ENCODE measurements around the gene DOCK3.

DNA sequence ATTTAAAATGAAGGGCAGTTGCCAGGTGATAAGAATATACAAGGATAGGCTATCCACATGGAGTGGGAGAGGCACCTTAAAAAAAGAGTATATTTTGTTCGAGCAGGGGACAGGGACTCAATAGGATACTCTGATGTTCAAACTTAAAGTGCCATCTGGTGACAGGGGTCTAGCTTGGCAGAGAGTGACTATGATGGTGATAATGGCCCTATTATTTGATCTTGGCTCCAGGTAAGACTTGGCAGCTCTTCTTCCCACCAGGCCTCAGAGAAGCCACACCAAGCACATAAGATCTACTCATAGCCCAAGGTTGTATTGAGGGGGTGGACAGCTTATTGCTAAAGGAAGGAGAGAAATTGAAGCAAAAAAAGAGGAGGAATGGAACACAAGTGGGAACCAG lies 601.3 kb downstream of the DOCK3 start:
- TF ChIP-seq, protein P1, sequence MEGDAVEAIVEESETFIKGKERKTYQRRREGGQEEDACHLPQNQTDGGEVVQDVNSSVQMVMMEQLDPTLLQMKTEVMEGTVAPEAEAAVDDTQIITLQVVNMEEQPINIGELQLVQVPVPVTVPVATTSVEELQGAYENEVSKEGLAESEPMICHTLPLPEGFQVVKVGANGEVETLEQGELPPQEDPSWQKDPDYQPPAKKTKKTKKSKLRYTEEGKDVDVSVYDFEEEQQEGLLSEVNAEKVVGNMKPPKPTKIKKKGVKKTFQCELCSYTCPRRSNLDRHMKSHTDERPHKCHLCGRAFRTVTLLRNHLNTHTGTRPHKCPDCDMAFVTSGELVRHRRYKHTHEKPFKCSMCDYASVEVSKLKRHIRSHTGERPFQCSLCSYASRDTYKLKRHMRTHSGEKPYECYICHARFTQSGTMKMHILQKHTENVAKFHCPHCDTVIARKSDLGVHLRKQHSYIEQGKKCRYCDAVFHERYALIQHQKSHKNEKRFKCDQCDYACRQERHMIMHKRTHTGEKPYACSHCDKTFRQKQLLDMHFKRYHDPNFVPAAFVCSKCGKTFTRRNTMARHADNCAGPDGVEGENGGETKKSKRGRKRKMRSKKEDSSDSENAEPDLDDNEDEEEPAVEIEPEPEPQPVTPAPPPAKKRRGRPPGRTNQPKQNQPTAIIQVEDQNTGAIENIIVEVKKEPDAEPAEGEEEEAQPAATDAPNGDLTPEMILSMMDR (IDR thresholded peaks at IDR 0.05; ENCODE audit: insufficient read depth, low read length): no peak
- no peak for TF ChIP-seq POLR2AphosphoS5 (IDR thresholded peaks at IDR 0.05; ENCODE audit: low read depth)
- TF ChIP-seq, protein P2, sequence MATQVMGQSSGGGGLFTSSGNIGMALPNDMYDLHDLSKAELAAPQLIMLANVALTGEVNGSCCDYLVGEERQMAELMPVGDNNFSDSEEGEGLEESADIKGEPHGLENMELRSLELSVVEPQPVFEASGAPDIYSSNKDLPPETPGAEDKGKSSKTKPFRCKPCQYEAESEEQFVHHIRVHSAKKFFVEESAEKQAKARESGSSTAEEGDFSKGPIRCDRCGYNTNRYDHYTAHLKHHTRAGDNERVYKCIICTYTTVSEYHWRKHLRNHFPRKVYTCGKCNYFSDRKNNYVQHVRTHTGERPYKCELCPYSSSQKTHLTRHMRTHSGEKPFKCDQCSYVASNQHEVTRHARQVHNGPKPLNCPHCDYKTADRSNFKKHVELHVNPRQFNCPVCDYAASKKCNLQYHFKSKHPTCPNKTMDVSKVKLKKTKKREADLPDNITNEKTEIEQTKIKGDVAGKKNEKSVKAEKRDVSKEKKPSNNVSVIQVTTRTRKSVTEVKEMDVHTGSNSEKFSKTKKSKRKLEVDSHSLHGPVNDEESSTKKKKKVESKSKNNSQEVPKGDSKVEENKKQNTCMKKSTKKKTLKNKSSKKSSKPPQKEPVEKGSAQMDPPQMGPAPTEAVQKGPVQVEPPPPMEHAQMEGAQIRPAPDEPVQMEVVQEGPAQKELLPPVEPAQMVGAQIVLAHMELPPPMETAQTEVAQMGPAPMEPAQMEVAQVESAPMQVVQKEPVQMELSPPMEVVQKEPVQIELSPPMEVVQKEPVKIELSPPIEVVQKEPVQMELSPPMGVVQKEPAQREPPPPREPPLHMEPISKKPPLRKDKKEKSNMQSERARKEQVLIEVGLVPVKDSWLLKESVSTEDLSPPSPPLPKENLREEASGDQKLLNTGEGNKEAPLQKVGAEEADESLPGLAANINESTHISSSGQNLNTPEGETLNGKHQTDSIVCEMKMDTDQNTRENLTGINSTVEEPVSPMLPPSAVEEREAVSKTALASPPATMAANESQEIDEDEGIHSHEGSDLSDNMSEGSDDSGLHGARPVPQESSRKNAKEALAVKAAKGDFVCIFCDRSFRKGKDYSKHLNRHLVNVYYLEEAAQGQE (IDR thresholded peaks at IDR 0.05; ENCODE audit: insufficient replicate concordance, low read depth): no peak

Measured in HL-60 (cell line).